Measurements from ENCODE around the gene NOX5. TPM values are rescaled to one million over a fixed set of nuclear protein-coding genes. Genes with fewer than 3 reads are reported as not detected.

NOX5 gene
- total RNA-seq, 1 experiment from 2014 or later: 0.91 TPM

GRCh38 chr15:69084404-69085030 lies 70.0 kb downstream of the NOX5 start:
- no peak for ATAC-seq
- RAD21 ChIA-PET (ENCODE audit: low non-redundant PET in 1 of 2, low total read pairs in 2 of 2, uncharacterized antibody in 2 of 2, unreplicated experiment in 2 of 2): no interaction called here
- CTCF ChIA-PET: no interaction called here

More at GRCh38 chr15:69084404-69085030, 70.0 kb downstream of the NOX5 start:
- intact Hi-C loops (cut with micrococcal nuclease): no loop called here
- H3K9me3 ChIP-seq (ENCODE audit: control insufficient read depth in 1 of 2, insufficient read depth in 1 of 2, low read depth in 1 of 2, low read length in 2 of 2): no peaks in the 10 kb centered on the region
- POLR2A ChIA-PET: no interaction called here
- H3K9me2 ChIP-seq (ENCODE audit: insufficient read depth): no peaks in the 10 kb centered on the region
- no peaks in the 10 kb centered on the region for H3K79me2 ChIP-seq (ENCODE audit: insufficient read depth, low read length)
- no peak overlapping the region for H3K4me3 ChIP-seq (replicated peaks in 1 of 2; ENCODE audit: low read depth in 1 of 2, low read length in 2 of 2)
- no peaks in the 10 kb centered on the region for H4K20me1 ChIP-seq (ENCODE audit: insufficient read depth)
- DNase-seq (ENCODE audit: low read depth, low spot score): no peak
- no TSS peak for BruUV-seq (replicated peaks)
- H3K27me3 ChIP-seq (ENCODE audit: insufficient read depth, low read length): peaks cover 13% of the 10 kb centered on the region; the same call in 1 of the 2 replicates
- TF ChIP-seq YY1 (IDR thresholded peaks at IDR 0.05; ENCODE audit: extremely low read depth, insufficient replicate concordance, low read depth, low read length) (no peak), ZFX (IDR thresholded peaks at IDR 0.05) (no peak), POLR2A (IDR thresholded peaks at IDR 0.05; ENCODE audit: borderline replicate concordance, extremely low read depth, insufficient read depth, insufficient read length) (no peak), ZBTB33 (IDR thresholded peaks at IDR 0.05; ENCODE audit: extremely low read depth, insufficient replicate concordance, low read length) (no peak), POLR2AphosphoS5 (IDR thresholded peaks at IDR 0.05; ENCODE audit: low read depth, low read length) (no peak), EZH2phosphoT487 (IDR thresholded peaks at IDR 0.05; ENCODE audit: borderline replicate concordance) (no peak), CBX3 (IDR thresholded peaks at IDR 0.05; ENCODE audit: low read depth) (no peak), SP1 (IDR thresholded peaks at IDR 0.05; ENCODE audit: low read depth) (no peak), SIN3A (IDR thresholded peaks at IDR 0.05; ENCODE audit: low read depth) (no peak), ZNF274 (IDR thresholded peaks at IDR 0.05; ENCODE audit: low read depth, low read length) (no peak), RAD21 (IDR thresholded peaks at IDR 0.05; ENCODE audit: low read depth) (no peak), ATF3 (IDR thresholded peaks at IDR 0.05) (no peak), MAX (IDR thresholded peaks at IDR 0.05) (no peak), EGR1 (IDR thresholded peaks at IDR 0.05; ENCODE audit: low read depth) (no peak), ELF1 (IDR thresholded peaks at IDR 0.05; ENCODE audit: borderline replicate concordance, low read depth) (no peak), JUND (IDR thresholded peaks at IDR 0.05) (no peak), REST (IDR thresholded peaks at IDR 0.05; ENCODE audit: low read depth) (no peak), TCF7L2 (IDR thresholded peaks at IDR 0.05; ENCODE audit: borderline replicate concordance, extremely low read depth, insufficient read depth, insufficient read length) (no peak)
- no peak overlapping the region for H3K9ac ChIP-seq (ENCODE audit: low read length)
- no peak overlapping the region for H3K27ac ChIP-seq (ENCODE audit: low read depth, low read length)
- no peak overlapping the region for H2AFZ ChIP-seq (ENCODE audit: low read depth, low read length, poor library complexity, severe bottlenecking)
- H3K4me2 ChIP-seq (ENCODE audit: low read length): no peak overlapping the region
- no peaks in the 10 kb centered on the region; a peak in 1 of 4 replicates for H3K4me1 ChIP-seq (ENCODE audit: control insufficient read depth in 1 of 2, insufficient read depth in 2 of 2, low read length in 2 of 2)
- no peaks in the 10 kb centered on the region for H3K36me3 ChIP-seq (ENCODE audit: control insufficient read depth in 1 of 2, insufficient read depth in 2 of 2, low read length in 2 of 2)
